Gastrocnemius medialis (tissue), 4 donors: ENCODE measurements around the gene LRMDA.

Source experiments
- CTCF ChIP-seq, 5 experiments: fragments of 450-650 bp in 3 of 5; fragments of 200-600 bp in 2 of 5; sonication (generic) in 2 of 5; IDR thresholded peaks in 4 of 5; conservative IDR thresholded peaks in 1 of 5; 1 replicate in 4 of 5; 2 replicates in 1 of 5; pipeline ENCODE4 v1.5.1; 2016 to 2019; ENCODE audit warnings: antibody characterized with exemption in 5 of 5, mild to moderate bottlenecking in 3 of 5, moderate library complexity in 3 of 5
- POLR2A ChIP-seq, 2 donors: fragments of 450-650 bp; IDR thresholded peaks; one replicate each; pipeline ENCODE4 v1.6.1; 2017; ENCODE audit warnings: antibody characterized with exemption in 2 of 2, mild to moderate bottlenecking in 2 of 2, moderate library complexity in 2 of 2

- TF ChIP-seq POLR2A (IDR thresholded peaks at IDR 0.05) (no peak), CTCF (IDR thresholded peaks at IDR 0.05 in 4 of 5, conservative IDR thresholded peaks at IDR 0.05 in 1 of 5) (no peak)
Measured at GRCh38 chr10:75602341-75602740, 170.9 kb downstream of the LRMDA start.
